Erythroblast (primary cell): ENCODE measurements around the gene AP2S1.

Experiments used
- DNase-seq, 2 experiments: peaks; one replicate each; lab custom pipeline; 2025; lab: John Stamatoyannopoulos, UW
- GATA1 ChIP-seq: IDR thresholded peaks from 2 replicates; pipeline ENCODE4 v1.6.1; 2011; ENCODE audit warnings: low read depth, mild to moderate bottlenecking, control low read depth, low read length, moderate library complexity
- POLR2A ChIP-seq: IDR thresholded peaks from 2 replicates; pipeline ENCODE4 v1.6.1; 2011; ENCODE audit warnings: mild to moderate bottlenecking, low read length

The AP2S1 gene

GRCh38 chr19:46788262-46788967, 62.2 kb downstream of the AP2S1 start, which contains the start of gene SLC1A5:
Gene SLC1A5 (minus strand): TSS chr19:46788594. CDS start chr19:46787965, 629 bp downstream.
- DNase-seq, result peak; percentile 99

More at GRCh38 chr19:46788262-46788967, 62.2 kb downstream of the AP2S1 start, which contains the start of gene SLC1A5:
- TF ChIP-seq POLR2A, result peak; percentile 99
- no peak for TF ChIP-seq GATA1
